Measurements from ENCODE around the gene ATRNL1.

ATRNL1 gene

DNA sequence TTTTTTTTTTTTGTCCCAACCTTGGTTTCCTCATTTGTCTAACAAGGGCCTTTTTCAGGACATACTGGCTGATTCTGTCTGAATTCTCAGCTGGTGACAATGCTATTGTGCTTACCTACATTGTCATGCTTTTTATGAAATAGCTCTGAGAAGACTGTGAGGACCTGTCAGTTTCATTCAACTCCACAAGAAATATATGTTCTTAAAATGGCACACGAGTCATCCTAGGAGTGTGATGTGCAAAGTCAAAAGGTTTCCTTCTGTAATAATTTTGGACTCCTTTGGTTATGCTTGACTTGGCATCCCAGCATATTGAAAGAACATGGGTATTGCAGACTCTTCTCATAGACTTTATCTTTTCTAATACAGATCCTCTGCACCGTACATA lies 863.8 kb downstream of the ATRNL1 start:
- no peak for DNase-seq

DNA sequence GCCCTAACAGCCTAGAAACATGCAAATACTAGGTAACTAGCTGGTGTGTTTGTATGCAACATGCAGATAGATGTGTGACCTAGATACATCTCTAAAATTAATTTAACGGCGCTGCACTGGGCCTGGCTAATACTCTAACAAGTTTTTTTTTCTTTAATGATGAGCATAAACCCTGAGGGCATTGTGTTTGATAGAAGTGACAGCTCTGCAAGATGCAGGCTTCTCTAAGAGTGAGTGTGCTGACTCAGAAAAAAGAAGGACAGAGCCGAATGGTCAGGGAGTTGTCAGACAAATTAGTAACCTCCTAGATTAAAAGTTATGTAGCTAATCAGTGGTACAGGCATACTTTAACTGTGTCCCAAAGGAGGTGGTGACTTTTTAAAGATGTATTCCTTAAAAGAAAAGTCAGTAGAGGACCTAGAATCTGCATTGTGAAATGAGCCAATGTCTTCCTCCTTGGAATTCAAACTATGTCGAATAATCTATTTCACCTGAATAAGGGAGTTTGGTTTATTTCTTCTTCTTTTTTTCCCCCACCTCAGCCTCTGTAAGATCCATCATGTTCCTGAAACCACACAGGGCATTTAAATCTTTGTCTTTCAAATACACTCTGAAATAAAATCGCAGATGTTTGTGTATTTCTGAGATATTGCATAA lies 864.7 kb downstream of the ATRNL1 start:
- no peak for DNase-seq

DNA sequence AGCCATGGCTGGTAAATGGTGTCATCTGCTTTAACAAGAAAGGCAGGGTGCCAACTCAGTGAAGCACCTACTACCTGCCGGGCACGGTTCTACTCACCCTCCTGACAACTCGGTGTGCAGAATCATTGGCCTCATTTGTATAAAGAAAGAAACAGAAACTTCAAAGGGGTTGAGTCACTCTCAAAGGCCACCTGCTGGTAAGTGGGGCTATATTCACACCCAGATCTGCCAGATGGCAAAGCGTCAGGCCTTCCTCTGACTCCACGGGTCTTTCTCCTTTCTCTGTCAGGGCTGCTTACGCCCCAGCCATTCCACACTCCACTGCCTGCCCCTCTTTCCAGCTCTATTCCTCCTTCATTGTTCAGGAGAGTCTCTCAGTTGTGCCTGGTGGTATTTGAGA lies 870.7 kb downstream of the ATRNL1 start:
- no peak for DNase-seq

DNA sequence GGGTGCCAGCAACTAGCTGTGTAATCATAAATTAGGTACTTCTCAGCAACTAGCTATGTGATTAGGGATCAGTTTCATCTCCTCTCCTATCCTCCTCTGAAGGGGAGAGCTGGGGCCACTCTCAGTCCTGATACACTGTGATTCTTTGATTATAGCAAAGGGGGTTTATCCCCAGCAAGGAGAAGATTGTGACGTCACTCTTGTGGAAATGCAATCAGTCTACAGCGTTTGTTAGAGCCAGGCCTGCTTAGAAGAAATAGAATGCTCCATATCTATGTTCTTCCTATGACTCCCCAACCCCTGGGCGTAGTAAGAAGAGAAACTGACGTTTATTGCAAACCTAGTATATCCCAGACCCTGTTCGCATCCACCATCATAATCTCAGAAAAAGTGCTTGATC lies 871.7 kb downstream of the ATRNL1 start:
- no peak for DNase-seq

DNA sequence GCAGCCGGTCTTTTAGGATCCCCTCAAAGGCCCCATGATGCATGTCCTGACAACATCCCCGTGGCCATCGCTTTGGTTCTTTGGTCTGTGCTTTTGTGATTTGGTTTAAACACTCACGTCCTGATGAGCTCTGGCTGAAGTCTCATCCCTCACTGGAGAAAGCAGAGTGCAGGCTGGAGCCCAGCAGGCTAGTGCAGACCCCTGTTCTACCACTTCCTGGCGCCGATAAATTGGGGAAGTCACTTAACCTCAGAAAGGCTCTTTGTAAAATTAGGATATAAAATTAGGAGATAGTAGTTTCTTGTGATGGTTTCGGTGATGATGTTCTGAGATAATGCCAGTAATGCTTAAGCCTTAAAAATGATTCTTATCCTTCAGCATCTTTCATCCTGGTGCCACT lies 872.2 kb downstream of the ATRNL1 start:
- DNase-seq, result no peak

DNA sequence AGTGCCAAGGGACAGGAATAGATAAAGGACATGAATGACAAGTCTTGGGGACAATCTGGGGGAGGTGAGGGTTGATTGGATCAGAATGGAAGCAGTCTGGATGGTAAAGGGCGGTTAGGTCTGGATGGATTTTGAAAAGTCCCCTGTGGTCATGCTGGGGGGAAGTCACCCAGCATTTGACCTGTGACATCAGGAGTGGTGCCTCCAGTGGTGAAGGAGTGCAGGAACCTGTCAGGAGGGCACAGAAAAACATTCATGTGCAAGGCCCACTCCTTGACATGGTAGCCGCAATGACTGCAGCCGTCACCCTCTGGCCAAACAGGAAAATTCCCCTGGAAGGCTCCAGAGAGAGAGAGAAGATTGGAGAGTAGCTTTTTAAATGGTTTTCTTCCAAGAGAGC lies 875.1 kb downstream of the ATRNL1 start:
- no peak for DNase-seq

DNA sequence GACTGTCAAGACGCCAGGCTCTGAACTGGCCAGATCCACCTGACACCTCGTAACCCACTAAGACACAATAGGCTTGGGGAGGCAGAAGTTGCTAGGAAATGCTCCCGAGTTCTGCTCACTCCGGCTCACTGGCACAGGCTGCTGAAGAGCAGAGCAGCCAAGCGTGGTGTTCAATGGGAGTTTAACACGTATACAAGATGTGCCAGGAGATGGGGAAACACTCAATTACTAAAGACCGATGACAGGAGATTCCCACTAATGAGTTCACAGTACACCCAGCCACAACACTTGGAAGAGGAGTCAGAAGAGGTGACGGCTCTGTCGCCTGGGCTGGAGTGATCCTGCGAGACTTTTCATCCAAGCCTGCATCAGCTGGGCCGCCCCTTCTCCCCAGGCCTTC lies 876.4 kb downstream of the ATRNL1 start:
- DNase-seq, result no peak

DNA sequence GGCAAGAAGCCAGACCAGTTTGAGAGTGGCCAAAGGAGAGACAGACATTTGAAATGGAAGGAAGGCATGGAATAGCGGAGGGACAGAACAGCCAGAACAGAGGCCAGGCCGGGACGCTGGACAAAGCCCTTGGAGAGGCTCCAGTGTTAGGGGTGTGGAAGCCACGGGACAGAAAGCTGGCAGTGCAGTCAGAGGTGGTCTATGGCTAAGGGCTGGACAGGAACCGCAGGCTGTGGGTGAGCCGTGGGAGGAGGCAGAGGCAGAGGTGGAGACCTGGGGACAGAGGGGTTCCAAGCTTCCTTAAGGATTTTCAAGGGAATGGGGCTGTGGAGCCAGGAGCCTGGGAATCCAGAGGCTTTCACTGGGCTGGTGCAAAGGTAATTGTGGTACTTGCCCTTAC lies 878.8 kb downstream of the ATRNL1 start:
- no peak for DNase-seq

DNA sequence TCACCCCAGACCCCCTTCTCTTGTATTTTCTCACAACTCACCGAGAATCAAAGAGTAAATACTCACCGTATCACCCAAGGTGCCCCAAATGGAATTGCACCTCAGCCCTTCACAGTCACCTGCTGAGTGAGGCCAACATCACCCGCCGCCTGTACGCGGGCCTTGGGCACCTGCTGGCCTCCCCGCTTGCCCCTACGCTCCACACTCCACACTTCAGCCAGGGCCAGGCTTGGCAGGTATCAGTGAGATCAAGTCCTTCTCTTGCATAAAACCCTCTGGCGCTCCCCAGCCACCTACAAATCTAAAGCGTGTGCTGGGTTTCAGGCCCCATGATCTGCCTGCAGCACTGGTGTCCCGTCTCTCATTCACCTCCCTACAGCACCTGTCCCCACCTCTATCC lies 879.3 kb downstream of the ATRNL1 start:
- DNase-seq, result no peak

DNA sequence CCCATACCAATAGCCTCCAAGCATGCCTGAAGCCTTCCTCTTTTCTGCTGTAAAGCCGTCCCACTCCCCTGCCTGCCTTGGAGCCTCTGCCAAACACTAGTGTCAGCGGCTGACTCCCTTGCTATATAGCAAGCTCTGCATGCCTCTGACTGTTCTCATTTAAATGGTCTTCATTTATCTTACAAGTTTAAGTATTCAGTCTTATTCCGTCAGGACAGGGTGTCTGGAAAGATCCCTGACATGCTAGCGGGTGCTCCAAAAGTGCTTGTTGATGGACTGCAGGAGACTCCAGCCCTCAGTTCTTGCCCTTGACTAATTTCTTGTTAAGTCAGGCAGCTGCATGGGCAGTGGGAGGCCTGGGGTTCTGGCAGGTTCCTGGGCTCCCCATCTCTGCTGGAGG lies 881.2 kb downstream of the ATRNL1 start:
- no peak for DNase-seq

DNA sequence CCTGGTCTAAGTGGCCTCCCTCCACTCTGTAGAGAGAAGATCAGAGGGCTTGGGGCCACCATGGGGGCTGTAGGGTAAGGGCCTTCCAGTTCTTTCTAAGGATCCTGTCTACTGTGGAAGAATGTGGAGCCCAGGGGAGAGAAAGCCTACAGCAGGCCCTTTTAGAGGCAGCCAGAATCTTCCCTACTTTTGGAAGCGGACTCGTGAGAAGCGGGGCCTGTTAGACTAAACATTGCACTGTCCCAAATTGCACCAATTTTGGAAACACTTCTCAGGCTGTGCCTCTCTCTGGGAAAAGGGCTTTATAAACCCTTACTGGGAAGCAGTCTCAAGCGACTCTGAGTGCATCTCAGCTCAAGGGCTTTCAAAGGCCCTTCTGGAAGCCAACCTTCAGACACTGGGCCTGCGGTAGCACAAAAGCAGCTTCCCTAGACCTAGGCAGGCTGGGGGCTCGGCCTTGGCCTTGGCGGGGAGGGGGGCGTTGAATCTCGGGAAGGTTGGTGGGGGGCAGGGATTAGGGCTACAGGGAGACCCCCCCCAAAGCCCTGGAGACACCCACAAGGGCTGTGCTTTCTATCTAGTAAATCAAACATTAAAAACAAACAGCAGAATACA lies 881.8 kb downstream of the ATRNL1 start:
- DNase-seq, result no peak

DNA sequence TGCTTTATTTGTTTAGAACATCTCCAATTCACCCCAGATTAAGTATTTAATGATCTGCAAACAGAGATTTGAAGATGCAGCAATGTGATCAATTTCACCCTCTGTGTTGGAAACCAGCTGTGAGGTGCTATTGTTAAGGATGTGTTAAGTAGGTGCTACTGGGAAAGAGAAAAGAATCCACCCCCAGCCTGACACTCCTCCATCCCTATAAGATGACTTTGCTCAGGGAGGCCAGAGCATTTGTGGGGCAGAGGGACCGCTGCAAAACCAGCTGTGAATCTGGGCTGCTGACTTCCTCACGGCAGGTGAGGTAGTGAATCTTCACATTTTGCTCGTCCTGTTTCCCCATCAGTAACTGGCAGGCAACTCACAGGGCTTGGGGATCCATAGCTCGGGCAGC lies 882.3 kb downstream of the ATRNL1 start:
- DNase-seq, result no peak

DNA sequence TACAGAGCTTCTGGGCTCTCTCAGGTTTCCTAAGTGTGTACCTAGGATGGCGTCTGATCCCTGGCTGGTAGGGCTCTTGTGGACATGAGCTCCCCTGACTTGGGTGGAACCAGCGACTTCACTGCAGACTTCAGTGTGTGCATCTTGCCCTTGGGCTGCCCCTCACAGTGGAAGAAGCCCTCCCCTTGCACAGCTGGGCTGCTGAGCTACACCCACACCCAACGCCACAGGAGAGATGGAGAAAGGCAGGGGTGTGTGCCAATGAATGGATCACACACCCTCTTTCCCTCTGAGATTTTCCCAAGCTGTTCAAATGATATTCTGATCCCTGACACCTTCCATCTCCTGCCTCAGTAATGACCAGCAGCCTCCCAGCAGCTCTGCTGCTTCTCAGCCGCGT lies 883.2 kb downstream of the ATRNL1 start:
- DNase-seq, result no peak

DNA sequence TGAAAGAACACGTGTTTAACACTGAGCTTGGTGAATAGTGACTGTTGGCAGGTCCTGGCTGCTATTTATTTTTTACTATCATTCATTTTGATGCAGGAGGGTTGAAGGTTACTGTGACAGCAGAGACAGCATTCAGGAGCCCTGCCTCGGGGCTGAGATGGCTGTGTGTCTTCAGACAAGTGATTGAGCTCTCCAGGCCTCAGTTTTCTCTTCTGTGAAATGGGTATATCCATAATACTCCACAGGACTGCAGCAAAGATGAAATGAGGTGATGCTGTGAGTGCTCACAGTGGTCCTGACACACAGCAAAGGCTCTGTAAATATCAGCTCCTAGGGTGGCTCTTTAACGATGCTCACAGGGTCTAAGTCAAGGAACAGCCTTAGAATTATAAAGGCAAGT lies 884.7 kb downstream of the ATRNL1 start:
- DNase-seq, result no peak

DNA sequence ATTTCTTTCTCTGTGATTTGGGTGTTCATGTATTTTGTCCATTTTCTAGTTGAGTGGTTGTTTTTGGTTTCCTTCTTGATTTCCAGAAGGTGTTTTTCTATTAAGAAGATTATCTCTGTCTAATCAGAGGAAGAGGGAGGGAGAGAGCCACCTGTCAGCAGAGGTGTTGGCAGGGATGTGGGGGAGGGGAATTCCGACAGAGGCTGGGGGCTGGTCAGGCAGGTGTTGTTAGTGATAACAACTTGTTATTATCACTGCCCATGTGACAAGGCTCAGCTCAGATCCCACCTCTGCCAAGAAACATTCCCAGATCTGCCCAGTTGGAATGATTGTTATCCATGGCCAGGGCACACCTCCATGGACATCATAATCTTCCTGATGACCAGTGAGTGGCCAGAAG lies 886.4 kb downstream of the ATRNL1 start:
- no peak for DNase-seq

DNA sequence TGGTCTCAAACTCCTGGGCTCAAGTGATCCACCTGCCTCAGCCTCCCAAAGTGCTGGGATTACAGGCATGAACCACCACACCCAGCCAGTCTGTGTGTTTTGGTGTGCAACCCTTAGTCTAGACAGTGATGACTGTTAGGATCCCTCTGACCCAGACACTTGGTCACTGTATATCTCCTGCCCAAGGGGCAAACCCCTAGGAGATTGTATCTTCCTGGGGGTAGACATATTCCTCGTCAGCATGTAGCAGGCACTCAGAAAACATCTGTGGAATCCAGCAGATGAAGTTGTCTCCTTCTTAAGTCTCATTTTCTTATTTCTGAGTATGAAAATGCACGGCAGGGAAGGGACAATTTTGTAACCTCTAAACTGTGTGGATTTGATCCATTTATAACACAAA lies 887.3 kb downstream of the ATRNL1 start:
- DNase-seq, result no peak

DNA sequence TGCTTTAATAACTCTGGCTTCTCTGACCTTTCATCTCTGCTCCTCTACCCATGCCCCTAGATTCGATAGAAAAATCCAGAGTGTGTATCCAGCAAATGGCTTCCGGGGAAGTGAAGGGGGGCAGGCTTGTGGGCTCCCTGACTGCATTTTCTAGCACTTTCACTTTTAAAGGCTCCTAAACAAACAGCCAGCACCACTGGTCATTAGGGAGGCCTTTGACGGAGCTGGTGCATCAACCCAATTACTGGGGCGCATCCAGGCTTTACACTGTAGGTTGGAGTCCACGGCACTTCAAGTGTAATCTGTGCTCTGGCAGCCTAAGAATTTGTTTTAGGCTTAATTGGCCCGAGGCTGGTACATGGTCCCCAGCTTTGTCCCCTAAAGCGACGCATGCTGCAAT lies 887.9 kb downstream of the ATRNL1 start:
- DNase-seq, result no peak

DNA sequence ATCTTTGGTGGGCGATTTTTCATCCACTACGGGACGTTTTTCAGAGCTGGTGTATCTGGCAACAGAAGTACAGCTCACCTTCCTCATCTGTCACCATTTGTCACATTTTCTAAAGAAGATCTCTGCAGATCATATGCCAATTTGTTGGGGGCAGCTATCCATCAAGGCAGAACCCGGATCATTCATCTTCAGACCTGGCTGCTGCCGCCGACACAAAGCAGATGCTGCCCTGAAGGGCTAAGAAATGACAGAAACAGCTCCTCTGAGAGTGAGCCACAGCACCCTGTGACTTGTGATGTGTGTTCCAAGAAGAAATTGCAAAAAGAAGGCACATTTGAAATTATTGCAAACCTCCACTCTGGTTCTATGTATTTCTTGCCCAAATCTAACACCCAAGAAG lies 888.9 kb downstream of the ATRNL1 start:
- no peak for DNase-seq

DNA sequence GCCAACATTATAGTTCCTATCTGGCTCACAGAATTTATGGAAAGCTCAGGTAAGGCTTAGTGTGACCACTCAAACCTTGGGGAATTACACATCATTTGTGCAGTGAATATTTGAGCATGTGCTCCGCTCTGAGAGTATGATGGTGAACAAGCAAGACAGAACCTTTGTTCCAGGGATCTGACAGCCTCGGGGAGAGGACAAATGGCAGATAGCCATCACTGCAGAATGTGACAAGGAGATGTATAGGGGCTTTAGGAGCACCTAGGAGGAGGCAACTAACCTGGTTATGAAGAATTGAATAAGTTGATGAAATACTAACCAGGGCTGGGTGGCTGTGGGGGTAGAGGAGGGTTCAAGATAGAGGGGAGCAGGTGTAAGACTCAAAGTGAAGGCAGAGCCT lies 889.4 kb downstream of the ATRNL1 start:
- DNase-seq, result no peak

DNA sequence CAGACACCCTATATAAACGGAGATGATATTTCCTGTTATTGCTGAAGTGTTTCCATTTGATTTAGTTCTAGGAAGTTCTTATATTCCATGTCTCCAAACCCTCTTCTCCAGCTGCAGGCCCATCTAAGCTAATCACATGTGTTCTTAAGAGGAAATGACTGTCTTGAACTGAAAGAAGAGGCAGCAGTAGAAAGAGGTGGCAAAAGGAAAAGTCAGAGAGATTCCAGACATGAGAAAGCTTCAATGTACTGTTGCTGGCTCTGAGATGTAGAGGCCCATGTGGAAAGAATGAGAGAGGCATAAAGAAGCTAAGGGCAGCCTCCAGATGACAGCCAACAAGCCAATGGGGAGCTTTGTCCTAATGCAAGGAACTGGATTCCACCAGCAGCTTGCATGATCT lies 892.6 kb downstream of the ATRNL1 start:
- DNase-seq, result no peak

DNA sequence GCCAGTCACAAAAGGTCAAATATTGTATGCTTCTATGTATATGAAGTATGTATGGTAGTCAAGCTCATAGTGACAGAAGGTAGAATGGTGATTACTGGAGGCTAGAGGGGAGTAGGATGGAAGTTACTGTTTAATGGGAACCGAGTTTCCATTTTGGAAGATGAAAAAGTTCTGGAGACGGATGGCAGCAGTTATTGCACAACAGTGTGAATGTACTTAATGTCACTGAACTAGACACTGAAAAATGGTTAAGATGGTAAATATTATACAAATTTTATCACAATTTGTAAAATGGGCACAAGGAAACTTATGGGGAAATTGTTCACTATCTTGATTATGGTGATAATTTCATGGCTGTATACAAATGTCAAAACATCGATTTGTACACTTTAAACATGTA lies 895.2 kb downstream of the ATRNL1 start:
- no peak for DNase-seq

DNA sequence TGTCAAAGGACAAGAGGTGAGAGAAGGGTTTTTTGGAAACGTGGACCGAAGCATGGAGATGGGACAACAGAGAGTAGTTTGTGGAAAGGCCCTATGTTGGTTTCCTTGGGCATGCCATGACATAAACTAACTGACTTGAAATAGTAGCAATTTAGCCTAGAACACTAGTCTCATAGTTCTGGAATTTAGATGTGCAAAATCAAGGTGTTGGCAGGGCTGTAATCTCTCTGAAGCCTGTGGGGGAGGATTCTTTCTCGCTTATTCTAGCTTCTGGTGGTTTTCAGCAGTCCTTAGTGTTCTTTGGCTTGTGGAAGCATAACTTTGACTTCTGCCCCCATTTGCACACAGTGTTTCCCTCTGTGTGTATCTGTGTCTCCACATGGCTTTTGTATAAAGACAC lies 896.5 kb downstream of the ATRNL1 start:
- DNase-seq, result no peak

DNA sequence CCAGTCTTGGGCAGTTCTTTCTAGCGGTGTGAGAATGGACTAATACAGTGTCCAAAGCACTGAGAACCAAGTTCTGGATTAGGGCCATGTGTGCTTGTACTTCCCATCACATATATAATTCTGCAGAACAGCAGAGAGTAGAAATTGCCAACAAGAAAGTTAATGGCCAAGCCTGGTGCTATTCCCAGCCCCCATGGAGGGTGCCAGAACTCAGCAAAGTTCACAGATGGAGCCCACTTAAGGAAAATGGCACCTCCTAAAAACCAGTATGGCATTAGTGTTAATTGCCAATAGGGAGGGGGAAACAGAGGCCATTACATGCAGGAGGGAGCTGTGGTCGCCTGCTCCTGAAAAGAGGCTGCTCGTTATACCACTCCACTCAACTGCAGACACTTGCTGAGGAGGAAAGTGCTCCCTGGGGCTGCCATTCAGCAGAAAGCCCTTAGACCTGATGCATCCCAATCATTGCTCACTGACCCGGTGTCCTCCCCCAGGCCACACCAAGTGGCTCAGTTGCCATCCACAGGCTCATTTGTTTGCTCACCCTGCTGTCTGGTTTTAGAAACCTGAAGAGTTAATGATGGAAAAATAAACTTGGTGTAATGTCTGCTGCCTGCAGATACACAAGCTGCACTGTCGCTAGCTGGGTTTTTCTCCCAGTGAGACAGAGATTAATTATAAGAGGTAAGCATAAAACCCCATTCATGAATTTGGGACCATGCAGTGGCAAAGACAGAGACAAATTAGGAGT lies 899.2 kb downstream of the ATRNL1 start:
- no peak for DNase-seq

DNA sequence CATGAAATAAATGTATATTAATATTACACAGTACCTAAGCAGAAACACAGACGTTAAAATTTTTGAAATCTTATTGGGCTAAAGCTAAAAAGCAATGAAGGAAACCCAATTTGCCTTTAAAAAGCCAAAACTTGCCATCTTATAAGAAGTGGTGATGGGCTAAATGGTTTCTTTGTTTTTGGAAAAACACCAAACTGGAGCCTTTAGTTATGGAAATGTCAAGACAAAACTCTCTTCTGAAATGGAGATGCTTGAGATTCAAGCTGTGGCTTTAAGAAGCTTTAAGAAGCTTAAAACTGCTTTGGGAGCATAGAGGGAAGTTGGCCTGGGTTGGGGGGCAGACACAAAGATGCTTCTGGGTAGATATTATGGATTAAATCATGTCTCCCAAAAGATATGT lies 902.9 kb downstream of the ATRNL1 start:
- no peak for DNase-seq

DNA sequence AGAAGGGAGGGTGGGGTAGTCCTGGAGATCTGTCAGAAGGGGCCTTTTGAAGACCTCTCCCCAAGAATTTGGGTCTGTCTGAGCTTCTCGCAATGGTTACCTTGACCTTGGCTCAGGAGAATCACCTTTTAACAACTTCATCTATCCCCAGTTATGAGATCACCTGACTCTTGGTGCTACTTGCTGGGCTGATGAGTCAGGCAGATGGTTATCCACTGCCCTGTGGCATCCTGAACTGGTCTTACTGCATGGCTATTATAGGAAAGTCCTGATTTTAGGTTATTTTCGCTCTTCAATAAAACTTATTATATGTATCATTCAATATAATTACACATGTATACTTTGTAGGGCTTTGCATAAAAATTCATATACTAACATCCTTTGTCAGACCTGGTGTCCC lies 905.1 kb downstream of the ATRNL1 start:
- DNase-seq, result no peak
